Regular cardiac myocyte (primary cell): ENCODE measurements around the gene ZNF324. TPM values are rescaled to one million over a fixed set of nuclear protein-coding genes. Genes with fewer than 3 reads are reported as not detected.

ENCODE experiments used
- total RNA-seq: library from RNA; depleted of rRNA; stranded (reverse); fragments of >200 nt; gene quantifications from 2 replicates; pipeline ENCODE4 v1.2.3, GENCODE V29; 2014

ZNF324 gene
- total RNA-seq = 11.8 and 16.3 TPM in 2 replicates

DNA sequence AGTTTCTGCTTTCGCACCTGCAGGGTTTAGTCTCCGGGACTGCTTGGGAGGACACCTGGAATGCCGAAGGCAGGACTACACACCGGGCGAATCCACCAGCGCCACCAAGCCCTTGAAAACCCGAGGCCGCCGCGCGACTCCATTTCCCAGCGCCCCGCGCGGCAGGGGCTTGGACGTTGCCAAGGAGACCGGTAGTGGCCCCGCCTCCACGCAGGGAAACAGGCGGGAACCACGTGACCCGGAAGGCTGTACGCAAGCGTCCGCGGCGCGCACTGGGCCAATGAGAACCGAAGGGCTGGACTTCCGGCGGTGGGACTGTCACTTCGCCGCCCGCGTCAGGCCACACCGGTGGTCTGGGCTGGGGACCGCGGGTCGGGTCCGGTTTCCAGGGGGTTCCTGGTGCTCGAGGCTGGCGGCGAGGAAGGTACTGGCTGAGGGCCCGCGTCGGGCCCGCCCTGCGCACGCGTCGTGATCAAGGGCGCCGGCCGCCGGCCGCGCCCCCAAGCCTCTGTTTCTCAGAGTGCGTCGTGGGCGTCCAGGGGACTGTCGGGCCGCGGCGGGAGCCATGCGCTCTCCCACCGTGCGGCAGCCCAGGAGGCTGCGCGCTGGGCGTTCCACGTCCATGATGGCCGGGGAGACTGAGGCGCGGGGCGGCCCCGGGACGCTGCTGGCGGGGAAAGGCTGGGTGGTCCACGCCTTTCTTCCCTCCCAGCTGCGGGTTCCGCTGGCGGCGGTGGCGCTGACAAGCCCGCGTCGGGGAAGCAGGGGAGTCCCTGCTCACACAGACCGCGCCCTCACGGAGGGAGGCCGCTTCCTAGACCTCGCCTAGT lies at the start of gene ZNF324:
ZNF324 (plus strand) TSS at position 321 of the 830 bp plus-strand sequence. CDS start 2,106 bp downstream, outside the sequence.

GRCh38 chr19:58439576-58440554 lies 27.0 kb upstream of the ZNF324 start, which contains the start of gene ZNF132:
ZNF132 (minus strand) TSS chr19:58440153; CDS start chr19:58439821, 332 bp downstream.

GRCh38 chr19:58451358-58452101 lies 15.3 kb upstream of the ZNF324 start, which contains the start of gene ZNF324B:
ZNF324B (plus strand) TSS chr19:58451622; CDS start chr19:58453702, 2,080 bp downstream.

DNA sequence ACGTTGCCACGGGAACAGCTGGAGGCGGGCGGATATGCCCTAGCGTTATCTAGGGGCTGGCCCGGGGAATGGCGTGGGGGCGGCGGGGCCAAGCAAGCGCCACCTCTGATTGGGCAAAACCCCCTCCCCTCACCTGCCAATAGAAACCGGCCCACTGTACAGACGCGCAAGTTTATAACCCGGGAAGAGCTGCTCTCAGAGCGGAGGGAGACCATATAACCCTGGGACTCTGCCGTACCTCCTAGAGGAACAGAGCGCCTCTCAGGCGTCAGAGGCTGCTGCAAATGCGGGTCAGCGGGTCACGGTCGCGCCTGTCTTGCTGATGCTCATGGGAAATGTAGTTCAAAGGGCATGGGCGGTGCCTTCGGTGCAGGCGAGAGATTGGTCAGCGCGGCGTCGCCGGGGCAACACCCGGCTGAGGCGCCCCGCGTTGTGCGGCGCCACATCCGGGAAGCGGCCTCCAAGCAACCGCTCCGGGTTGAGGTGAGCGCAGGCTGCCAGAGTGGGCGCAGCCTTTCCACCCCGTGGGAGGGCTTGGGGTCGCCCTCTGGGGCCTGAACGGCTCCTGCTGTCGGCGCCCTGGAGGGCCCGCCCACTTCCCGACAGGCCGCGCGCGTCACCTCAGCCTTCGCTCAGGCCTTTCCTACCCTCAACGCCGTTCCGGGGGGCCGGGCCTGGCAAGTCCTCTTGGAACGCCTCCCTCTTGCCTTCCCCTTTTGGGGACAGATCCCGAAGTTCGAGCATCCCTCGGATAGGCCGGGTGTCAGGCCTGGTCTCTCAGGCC lies 9.0 kb downstream of the ZNF324 start, which contains the start of gene ZNF446:
ZNF446 (plus strand) TSS at position 639 of the 784 bp plus-strand sequence. CDS start 867 bp downstream, outside the sequence.

DNA sequence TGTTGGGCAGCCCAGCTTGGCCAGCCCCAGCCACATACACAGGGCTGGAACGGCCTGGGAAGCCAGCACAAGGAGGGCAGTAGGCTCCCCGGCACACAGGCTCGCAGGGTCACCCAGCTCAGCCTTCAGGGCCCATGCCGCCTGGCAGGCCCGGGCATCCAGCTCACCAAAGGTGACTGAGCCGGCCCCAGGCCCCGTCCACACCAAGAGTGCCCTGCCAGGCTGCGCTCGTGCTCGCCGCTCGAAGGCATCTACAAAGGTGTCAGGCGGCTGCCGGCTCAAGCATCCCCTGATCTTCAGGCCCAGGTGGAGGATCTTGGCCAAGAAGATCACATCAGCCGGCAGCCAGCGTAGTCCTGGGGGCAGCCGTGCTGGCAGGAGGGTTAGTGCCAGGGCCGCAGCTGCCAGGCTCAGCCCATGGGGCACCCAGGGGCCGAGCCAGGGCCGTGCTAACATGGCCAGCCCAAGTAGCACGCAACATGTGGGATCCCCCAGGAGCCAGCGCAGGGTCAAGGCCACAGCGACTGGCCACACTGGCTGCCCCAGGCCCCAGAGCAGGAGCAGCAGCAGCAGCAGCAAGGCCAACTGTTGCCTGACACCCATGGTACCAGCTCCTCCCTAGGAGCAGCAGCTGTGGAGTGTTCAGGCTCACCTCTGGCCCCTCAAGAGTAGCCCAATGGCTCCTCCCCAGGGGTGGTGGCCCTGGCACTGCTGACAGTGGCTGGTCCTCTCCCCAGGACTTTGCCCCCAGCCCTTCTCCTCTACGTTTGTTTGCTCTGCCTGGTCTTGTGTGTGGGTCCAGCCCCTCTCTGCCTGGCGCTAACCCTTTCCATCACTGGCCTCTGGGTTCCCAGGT lies 44.7 kb downstream of the ZNF324 start, which contains the start of gene SLC27A5:
SLC27A5 (minus strand) TSS at position 640 of the 856 bp plus-strand sequence; CDS start at position 603, 37 bp downstream.

DNA sequence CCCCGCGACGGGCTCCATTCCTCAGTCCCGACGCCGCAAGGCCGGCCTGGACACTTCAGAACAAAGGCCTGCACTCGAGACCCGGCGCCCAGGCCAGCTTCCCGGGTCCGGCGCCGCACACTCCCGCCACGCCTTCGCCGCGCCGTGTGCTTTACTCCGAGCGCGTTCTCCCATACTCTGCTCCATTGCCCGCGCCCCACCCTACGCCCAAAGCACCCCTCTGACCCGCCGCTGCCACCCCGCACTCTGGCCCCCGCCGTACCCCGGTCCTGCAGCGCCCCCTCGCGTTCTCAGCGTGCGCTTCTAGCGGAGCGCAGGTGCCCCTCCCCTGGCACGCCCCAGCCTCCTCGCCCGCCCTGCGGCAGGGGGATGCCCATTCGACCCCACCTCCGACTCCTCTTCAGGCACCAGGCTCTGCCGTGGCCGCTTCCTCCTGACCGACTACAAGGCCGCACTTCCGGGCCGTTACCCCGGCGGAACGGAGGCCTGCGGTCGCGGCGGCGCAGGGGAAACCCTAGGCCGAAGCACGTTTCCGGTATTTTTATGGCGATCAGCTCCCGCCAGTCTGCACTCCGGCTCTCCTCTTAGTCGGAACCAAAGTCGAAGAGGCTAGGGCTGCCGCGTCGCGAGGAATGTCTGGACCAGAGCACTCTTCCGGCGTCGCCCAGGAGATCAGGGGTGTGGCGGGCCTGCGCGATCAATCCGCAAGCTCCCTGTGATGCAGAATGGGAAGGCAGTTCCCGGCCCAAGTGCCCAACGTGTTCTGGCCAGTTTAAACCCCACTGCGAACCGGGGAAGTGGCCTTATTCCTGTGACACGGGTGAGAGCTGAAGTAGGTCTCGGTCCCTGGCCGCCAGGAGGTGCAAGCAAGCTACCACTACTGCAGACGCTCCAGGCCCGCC lies 52.7 kb downstream of the ZNF324 start, which contains the start of gene ZBTB45:
ZBTB45 (minus strand) TSS at position 456 of the 902 bp plus-strand sequence. CDS start 2,137 bp downstream, outside the sequence.

Other genes starting within 250 kb of the ZNF324 start
- 42.0 and 44.5 TPM in 2 replicates for gene ZNF544, start 238.2 kb upstream of the ZNF324 start, total RNA-seq
- 4.0 and 4.5 TPM in 2 replicates for gene ZNF8, start 188.1 kb upstream of the ZNF324 start, total RNA-seq
- gene ERVK3-1, start 161.7 kb upstream of the ZNF324 start, total RNA-seq = 20.6 and 38.2 TPM in 2 replicates
- 2.3 and 2.7 TPM in 2 replicates for gene ZSCAN22, start 140.1 kb upstream of the ZNF324 start, total RNA-seq
- 6.1 and 14.4 TPM in 2 replicates for gene A1BG, start 113.6 kb upstream of the ZNF324 start, total RNA-seq
- 0.58 and 1.1 TPM in 2 replicates for gene ZNF497, start 104.3 kb upstream of the ZNF324 start, total RNA-seq
- 1.2 and 3.9 TPM in 2 replicates for gene ZNF837, start 86.0 kb upstream of the ZNF324 start, total RNA-seq
- gene RPS5, start 79.8 kb upstream of the ZNF324 start, total RNA-seq = 2,110 and 2,179 TPM in 2 replicates
- gene RNF225, start 71.4 kb upstream of the ZNF324 start, total RNA-seq = 0.38 TPM in 1 of 2 replicates, not detected in the other
- gene ZNF584, start 58.4 kb upstream of the ZNF324 start, total RNA-seq = 12.7 and 16.7 TPM in 2 replicates
- gene ZNF132, start 26.9 kb upstream of the ZNF324 start, total RNA-seq = 10.4 and 12.7 TPM in 2 replicates
- 7.3 and 10.0 TPM in 2 replicates for gene ZNF324B, start 15.5 kb upstream of the ZNF324 start, total RNA-seq
- gene ZNF446, start 9.3 kb downstream of the ZNF324 start, total RNA-seq = 5.4 and 5.9 TPM in 2 replicates
- 2.8 and 2.9 TPM in 2 replicates for gene SLC27A5, start 44.9 kb downstream of the ZNF324 start, total RNA-seq
- 3.4 and 5.6 TPM in 2 replicates for gene ZBTB45, start 52.7 kb downstream of the ZNF324 start, total RNA-seq
- 171 and 383 TPM in 2 replicates for gene TRIM28, start 77.0 kb downstream of the ZNF324 start, total RNA-seq
- 98.7 and 136 TPM in 2 replicates for gene CHMP2A, start 88.0 kb downstream of the ZNF324 start, total RNA-seq
- 51.0 and 87.0 TPM in 2 replicates for gene UBE2M, start 91.5 kb downstream of the ZNF324 start, total RNA-seq
- gene MZF1, start 106.3 kb downstream of the ZNF324 start, total RNA-seq = 10.9 and 20.9 TPM in 2 replicates